Stimulated activated CD8-positive, alpha-beta memory T cell treated with anti-CD3 and anti-CD28 coated beads, Interleukin-4, amount 100 ng/mL, for 48 hours (primary cell): Measurements from ENCODE around the gene NPIPB9.
"Not testable (repeated sequence)": the region's sequence is repeated elsewhere in the genome, so short reads cannot be mapped to it uniquely, and the experiment has no call there.

ENCODE experiments used
- DNase-seq: peaks from one replicate; pipeline ENCODE4 v3.0.0-alpha.2; 2020

Gene NPIPB9

DNA sequence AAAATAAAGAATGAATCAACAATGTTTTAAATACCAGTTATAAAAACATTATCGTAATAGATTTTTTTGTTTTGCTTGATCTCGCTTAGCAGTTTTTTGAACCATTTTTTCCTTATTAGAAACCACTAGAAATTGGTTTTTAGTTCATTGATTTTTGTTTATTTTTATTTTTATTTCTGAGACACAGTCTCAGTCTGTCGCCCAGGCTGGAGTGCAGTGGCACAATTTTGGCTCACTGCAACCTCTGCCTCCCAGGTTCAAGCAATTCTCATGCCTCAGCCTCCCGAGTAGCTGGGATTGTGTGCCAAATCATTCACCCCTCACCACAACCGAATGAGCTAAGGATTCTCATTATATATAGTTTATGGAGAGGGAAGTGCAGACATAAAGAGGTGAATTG lies at the start of gene NPIPB9:
Gene NPIPB9 (plus strand): TSS at position 301 of the 400 bp plus-strand sequence.
- DNase-seq, result not testable (repeated sequence)

DNA sequence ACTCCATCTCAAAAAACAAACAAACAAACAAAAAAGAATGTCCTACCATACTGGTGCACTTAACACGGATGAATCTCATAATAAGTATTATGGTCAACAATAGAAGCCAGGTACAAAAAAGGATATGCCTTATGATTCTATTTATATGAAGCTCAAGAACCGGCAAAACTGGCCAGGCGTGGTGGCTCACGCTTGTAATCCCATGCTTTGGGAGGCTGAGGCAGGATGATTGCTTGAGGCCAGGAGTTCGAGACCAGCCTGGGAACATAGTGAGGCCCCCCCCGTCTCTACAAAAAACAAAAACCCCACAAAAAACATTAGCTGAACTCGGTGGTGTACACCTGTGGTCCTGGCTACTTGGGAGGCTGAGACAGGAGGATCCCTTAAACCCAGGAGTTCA lies 47.3 kb upstream of the NPIPB9 start:
- DNase-seq, result not testable (repeated sequence)

DNA sequence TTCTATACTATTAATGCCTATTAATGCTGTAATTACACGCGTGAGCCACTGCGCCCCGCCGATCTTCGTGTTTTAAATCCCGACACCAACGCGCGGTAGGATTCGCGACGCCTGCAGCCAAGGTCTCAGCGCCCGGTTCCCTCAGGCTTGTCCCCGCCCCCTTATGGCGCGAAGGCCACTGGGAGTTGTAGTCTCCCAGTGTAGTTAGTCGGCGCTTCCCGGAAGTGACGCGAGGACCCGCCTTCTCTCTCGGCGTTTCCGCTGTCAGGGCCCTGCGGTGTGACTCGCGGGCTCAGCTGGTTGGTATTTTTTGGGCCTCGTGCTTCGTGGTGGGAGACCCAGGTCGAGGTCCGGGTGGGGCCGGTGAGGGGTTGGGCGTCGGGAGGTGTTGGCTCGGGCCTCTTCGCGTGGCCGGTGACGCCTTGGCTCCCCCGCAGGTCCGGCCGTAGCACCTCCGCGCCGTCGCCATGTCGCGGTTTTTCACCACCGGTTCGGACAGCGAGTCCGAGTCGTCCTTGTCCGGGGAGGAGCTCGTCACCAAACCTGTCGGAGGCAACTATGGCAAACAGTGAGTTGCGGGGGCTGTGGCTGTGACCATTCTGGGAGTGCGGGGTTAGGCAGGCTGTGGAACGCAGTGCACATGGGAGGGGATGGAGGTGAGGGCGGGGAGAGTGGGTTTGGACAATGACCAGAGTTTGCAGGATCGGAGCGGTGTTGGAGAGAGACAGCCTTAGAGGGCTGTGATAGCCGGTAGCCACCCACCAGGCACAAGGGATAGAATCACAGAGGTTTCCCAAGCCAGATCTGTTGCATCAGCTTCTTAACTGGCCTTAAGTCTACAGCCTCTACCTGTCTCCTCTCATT lies 40.1 kb upstream of the NPIPB9 start, which contains the start of gene EIF3C:
Gene EIF3C (plus strand): TSS at position 245 of the 864 bp plus-strand sequence. CDS start 223 bp downstream, at position 468.
- not testable (repeated sequence) for DNase-seq

DNA sequence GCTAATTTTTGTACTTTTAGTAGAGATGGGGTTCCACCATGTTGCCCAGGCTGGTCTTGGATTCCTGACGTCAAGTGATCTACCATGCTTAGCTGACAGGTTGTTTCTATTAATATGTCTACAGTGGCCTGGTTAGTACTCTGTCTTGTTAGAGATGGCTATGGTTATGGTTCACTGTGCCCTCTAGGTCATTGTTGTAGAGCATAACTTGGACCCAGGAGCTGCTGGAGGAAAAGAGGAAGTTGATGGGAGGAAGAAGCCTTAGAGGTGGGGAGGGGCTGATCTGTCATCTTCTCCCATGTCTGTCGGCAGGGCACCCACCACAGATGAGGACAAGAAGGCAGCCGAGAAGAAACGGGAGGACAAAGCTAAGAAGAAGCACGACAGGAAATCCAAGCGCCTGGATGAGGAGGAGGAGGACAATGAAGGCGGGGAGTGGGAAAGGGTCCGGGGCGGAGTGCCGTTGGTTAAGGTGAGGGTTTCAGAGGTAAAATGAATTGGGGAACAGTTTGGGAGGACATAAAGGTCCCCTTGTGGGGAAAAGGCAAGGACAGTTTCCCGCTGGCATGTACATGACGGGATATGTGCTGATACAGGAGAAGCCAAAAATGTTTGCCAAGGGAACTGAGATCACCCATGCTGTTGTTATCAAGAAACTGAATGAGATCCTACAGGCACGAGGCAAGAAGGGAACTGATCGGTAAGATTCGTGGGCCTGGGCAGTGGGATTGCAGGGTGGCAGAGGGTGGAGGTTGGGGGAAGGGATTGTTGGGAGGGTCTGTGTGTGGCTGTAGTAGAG lies 28.5 kb upstream of the NPIPB9 start:
- not testable (repeated sequence) for DNase-seq

DNA sequence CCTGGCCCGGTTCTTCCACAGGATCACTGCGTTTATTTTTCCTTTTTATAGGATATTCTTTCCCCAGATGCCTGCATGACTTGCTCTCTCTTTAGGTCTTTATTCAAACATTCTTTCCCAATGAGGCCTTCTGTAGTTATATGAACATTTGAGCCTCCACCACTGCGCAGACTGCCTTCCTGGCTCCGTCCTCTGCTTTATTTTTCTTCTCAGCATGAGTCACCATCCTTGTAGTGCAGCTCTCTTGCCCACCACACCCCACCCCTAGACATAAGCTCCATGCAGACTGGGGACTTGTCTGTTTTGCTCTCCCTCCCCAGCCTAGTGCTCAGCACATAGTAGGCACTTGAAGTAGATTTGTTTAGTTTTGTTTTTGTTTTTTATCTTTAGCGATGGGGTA lies 20.3 kb upstream of the NPIPB9 start:
- DNase-seq, result not testable (repeated sequence)

DNA sequence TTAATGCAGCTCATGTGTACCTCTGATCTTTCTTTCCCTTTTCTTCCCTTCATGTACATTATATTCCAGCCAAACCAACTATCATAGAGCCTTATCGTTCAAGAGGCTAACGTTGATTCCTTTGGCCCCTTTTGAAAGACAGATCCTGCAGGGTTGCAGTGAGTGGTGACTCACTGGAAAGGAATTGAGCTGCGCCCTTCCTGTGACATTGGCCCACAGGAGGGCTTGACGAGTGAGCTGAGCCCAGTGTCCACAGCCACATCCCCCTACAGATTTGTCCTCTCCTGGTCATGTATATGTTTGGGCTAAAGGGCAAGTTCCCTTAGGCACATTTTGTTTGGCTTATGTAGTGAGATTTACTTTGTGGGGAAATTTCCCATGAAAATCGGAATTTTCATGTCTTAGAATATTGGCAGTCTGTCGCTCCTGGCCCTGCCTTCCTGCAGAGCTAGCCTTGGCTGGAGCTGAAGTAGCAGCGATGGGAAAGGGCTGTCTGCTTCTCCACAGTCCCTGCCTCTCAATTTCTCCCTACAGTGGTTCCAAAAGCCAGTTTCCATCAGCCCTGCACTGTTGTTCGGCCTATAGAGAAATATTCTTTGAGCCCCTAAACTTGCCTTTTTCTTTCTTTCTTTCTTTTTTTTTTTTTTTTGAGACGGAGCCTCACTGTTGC lies 19.0 kb upstream of the NPIPB9 start:
- not testable (repeated sequence) for DNase-seq

DNA sequence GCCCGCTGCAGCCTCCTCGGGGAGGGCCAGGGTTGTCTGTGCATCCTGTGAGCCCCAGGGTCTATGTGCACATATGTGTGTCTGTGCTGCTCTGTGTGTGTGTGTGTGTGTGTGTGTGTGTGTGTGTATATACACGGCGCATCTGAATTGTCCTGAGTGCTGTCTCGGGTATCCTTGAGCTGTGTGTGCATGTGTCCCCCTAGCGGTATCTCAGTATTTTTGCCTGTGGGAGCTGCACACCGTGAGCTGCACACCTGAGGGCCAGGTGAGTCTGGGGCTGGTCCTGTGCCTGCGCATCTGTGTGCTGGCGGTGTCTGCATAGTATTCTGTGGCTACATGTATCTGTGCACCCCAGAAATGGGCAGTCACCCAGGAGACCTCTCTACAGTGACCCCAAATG lies 11.8 kb upstream of the NPIPB9 start:
- not testable (repeated sequence) for DNase-seq

DNA sequence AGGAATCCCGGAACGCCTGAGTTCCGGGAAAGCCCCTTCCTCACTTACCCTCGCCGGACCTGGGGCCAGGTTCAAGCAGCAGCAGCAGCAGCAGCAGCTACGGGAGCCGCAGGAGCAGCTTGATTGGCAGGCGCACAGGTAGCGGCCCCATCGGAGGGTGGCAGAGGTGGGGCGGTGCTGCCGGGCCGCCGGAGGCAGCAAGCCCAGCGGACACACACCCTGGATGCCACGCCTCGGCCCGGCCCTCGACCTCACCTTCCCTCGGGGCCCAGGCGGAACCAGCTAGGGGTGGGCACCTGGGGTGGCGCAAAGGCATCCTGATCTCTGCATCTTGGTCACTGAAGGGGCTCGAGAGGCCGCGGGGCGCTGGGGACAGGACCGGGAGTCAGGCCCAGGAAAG lies 11.0 kb upstream of the NPIPB9 start:
- not testable (repeated sequence) for DNase-seq

DNA sequence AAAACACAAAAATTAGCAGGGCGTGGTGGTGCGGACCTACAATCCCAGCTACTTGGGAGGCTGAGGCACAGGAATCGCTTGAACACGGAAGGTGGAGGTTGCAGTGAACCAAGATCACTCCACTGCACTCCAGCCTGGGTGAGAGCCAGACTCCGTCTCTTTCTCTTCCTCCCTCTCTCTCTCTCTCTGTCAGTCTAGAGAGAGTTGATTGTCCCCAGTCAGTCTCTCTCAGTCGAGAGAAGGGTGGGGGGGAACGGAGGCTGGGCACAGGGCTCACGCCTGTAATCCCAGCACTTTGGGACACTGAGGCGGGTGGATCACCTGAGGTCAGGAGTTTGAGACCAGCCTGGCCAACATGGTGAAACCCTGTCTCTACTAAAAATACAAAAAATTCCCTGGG lies 10.3 kb upstream of the NPIPB9 start:
- DNase-seq, result not testable (repeated sequence)

DNA sequence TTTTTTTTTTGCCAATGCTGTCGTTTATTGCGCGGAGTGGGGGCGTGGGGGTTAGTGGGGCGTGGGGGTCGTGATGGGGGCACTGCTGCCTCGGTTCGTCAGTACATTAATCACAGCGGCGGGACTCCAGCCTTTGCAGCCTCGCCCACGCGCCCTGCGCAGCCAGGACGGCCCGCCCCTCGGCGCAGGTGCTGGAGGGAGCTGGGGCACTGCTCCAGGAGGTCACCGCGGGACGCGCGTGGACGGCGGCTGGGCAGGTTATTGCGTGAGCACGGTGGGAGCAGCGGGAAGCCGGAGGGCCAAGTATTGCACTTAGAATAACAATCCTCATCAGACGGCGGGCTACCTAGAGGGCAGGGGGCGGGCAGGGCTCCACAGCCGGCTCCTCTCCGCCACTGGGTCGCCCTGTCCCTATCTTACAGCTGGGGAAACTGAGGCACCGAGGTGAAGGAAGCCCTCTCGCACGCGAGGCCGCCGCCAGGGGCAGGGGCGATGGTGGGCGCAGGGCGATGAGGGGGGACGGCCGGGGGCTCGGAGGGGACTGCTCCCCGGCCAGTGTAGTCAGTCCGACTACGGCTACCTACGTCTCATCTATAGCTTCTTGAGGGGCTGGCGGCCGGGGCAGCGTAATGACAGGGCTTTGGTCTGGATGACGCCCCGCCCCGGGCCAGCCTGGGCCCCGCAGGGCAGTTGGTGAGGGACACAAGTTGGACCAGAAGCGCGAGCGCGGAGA lies 4.8 kb upstream of the NPIPB9 start:
- not testable (repeated sequence) for DNase-seq

DNA sequence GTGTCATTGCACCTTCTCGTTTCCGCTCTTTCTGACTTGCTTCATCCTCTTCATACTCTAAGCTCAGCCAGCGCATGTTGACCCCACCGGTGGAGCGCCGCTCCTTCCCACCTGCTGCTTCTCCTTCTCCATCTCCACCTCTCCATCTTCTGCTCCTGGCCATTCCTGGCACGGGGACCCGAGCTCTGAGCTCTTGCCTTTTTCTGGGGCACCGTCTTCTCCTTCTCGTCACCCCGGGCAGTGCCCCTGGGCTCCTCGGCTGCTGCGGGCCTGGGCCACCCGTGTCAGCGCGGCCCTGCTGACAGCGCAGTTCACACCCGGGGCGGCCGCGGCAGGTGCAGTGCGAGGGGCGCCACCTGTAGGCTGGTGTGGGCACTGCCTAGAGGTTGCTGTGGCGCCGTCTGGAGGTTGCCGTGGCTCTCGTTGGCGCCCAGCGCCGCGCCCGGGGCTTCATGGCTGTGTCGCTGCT lies 1.6 kb upstream of the NPIPB9 start:
- DNase-seq, result peak; percentile 51

DNA sequence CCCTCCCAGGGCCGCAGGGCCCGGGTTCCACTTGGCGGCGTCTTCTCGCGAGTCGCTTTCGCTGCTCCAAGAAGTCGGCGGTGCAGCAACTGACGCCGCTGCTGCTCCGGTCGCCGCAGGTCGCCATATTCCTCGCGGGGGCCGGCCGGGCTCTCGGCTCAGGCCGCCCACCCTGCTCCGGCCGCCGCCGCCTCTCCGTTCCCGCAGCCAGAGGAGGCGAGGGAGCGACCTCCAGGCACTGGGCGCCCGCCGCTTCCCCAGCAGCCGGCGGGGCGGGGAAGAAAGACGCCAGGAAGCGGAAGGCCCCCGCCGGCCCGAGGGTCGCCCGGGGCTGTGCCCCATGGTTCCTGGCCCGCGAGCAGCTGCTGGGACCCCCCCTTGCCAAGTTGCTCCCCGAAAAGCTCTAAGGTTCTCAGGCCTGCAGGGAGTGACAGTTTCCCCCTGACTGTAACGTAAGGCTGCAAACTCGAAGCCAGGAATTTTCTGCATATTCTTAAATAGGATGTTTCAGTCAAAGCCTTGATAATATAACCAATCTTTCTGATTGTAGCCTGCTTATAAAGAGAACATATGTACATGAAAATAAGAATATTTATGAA lies 1.0 kb upstream of the NPIPB9 start:
- not testable (repeated sequence) for DNase-seq

DNA sequence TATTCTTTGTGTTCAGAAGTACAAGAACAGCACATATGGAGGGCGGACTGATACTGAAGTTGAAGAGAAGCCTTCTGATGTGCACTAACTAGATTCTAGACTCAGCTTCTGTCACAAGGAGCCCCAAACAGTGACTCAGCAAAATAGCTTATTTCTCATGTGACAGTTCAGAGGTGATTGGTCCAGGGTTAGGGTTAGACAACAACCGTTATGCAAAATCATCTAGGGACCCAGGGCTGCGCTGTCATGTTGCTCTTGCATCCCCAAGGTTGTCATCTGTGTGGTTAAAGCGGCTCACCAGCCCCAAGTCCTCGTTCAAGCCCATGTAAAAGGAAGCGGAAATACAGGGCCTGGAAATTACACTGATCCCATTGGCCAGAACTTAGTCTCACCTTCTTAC lies 30.1 kb downstream of the NPIPB9 start:
- not testable (repeated sequence) for DNase-seq

DNA sequence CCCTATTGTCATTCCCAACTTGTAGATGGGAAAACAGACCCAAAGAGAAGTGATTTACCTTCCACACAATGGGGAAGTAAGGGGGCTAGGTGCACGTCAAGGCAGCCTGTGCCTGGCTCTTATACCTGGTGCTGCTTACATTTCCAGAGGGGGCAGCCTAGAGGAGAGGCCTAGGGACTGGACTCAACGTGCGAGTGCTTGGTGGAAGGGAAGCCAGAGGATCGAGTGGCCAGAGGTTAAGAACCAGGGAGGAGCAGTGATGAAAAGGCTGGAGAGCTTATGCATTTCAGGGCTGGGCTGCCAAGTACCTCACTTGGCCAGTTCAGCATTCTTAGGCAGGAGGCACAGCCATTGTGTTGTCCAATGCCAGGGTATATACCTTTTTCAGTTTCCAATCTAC lies 30.8 kb downstream of the NPIPB9 start:
- DNase-seq, result not testable (repeated sequence)

DNA sequence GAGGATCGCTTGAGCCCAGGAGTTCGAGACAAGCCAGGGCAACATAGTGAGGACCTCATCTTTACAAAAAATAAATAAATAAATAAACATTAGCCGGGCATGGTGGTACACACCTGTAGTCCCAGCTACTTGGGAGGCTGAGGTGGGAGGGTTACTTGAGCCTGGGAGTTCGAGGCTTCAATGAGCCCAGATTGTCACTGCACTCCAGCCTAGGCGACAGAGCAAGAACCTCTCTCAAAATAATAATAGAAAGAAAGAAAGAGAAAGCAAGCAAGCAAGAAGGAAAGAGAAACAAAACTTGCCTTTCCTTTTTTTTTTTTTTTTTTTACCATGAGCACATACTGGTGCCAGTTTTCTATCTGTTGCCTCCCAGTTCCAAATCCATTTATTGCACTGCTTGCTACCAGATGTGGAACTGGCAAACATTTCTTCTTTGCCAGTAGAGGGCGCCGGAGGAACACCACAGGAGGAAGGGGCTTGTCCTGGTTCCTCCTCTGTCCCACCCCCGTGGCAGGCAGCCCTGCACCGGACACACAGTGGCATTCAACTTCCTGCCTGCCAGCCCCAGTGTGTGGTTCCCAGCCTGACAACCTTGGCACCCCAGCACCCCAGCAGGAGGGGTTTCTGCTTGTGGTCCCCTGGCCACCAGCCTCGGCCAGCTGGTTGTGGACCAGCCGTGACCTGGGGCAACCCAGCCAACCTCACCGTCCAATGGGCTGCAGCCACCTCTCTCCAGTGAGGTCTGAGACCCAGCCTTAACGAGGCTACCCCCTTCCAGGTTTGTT lies 50.8 kb downstream of the NPIPB9 start:
- DNase-seq, result peak; percentile 67

DNA sequence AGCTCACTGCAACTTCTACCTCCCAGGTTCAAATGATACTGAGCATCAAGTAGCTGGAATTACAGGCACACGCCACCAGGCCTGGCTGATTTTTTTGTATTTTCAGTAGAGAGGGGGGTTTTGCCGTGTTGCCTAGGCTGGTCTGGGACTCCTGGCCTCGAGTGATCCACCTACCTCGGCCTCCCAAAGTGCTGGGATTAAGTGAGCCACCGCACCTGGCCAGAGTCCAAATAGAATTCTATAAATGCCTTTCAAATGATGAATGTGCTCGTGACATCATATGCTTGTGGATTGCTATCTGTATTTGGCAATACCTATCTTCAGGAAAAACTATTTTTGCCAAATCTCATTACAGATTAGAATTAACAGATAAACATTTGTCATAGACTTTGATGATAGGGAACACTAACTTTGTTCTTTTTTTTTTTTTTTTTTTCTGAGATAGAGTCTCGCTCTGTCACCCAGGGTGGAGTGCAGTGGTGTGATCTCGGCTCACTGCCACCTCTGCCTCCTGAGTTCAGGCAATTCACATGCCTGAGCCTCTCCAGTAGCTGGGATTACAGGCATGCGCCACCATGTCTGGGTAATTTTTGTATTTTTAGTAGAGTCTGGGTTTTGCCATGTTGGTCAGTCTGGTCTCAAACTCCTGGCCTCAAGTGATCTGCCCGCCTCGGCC lies 56.0 kb downstream of the NPIPB9 start:
- DNase-seq, result not testable (repeated sequence)

DNA sequence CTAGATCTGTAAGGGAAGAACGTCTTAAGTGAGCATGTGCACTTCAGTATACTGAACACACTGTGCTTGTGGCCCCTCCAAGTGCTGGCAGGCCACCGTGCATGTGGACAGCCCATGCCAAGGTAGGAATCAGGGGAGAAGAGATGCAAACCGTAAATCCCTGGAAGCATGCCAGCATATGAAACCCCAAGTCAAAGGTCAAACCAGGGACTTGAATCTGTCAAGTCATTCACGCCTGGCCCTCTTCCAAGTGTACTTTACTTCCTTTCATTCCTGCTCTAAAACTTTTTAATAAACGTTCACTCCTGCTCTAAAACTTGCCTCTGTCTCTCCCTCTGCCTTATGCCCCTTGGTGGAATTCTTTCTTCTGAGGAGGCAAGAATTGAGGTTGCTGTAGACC lies 68.4 kb downstream of the NPIPB9 start:
- no peak for DNase-seq

DNA sequence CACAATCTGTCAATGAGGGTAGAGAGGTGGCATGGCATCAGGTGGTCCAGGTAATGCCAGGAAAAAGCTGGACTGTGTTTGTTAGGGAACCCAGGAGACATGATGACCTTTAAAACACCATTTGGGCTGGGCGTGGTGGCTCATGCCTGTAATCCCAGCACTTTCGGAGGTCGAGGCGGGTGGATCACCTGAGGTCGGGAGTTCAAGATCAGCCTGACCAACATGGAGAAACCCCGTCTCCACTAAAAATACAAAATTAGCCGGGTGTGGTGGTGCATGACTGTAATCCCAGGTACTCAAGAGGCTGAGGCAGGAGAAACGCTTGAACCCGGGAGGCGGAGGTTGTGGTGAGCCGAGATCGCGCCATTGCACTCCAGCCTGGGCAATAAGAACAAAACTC lies 69.0 kb downstream of the NPIPB9 start:
- DNase-seq, result not testable (repeated sequence)

DNA sequence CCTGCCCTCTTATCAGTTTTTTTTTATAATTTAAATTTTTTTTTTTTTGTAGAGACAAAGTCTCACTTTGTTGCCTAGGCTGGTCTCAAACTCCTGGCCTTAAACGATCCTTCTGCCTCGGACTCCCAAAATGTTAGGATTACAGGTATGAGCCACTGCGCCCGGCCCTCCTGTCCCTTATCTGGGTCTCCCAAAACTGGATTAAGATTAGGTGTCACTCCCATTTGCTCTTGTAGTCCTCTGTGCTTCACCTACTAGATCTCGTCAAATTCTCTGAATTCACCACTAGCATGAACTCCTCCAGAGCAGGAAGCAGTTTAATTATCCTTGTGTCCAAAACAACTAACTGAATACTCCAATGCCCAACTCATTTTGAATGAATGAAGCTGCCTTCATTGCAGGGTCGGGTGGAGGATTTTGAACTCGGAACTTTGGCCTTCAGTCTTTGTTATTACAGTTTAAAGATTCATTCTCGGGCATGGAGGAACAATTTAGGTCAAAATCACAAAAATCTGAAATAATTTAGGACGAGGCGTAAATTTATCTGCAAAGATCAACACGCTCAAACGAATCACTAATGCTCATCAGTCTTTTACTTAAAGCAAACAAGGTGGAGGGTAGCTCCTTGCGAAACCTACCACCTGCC lies 70.4 kb downstream of the NPIPB9 start:
- DNase-seq, result no peak
